WERI-Rb-1 (cell line): Measurements from ENCODE around the gene UBE2G2.

ENCODE experiments used
- DNase-seq: peaks from one replicate; pipeline ENCODE4 v3.0.0-alpha.2; 2020
- H3K27ac ChIP-seq: fragments of 250-450 bp; sonication (Bioruptor Pico); 2 replicates; pipeline ENCODE4 v1.5.1; 2020; ENCODE audit warnings: mild to moderate bottlenecking, moderate library complexity
- H3K27me3 ChIP-seq: fragments of 250-450 bp; sonication (Bioruptor Pico); 2 replicates; pipeline ENCODE4 v1.5.1; 2021; ENCODE audit warnings: mild to moderate bottlenecking, low read depth, moderate library complexity; ENCODE audit not compliant: insufficient read depth, severe bottlenecking
- H3K36me3 ChIP-seq: fragments of 250-450 bp; sonication (Bioruptor Pico); 2 replicates; pipeline ENCODE4 v1.5.1; 2020; ENCODE audit warnings: mild to moderate bottlenecking, moderate library complexity
- H3K4me3 ChIP-seq: 2 replicates; pipeline ENCODE4 v1.5.1; 2011; ENCODE audit warnings: low read depth, mild to moderate bottlenecking, control low read depth, low read length
- H3K9me3 ChIP-seq: fragments of 250-450 bp; sonication (Bioruptor Pico); 2 replicates; pipeline ENCODE4 v1.5.1; 2021; ENCODE audit warnings: mild to moderate bottlenecking, moderate library complexity; ENCODE audit not compliant: severe bottlenecking
- CTCF ChIP-seq: IDR thresholded peaks from 2 replicates; pipeline ENCODE4 v1.5.1; 2011; ENCODE audit warnings: low read depth, mild to moderate bottlenecking, control low read depth, inconsistent platforms, low read length

UBE2G2 gene

GRCh38 chr21:44828362-44829056 is 26.9 kb upstream of the UBE2G2 start:
- Histone ChIP-seq H3K9me3 (peaks cover 21% of the 10 kb centered on the region), H3K27me3 (no peaks in the 10 kb centered on the region), H3K4me3 (no peak overlapping the region), H3K36me3 (no peaks in the 10 kb centered on the region), H3K27ac (no peak overlapping the region)
- no peak for TF ChIP-seq CTCF
- DNase-seq = no peak

DNA sequence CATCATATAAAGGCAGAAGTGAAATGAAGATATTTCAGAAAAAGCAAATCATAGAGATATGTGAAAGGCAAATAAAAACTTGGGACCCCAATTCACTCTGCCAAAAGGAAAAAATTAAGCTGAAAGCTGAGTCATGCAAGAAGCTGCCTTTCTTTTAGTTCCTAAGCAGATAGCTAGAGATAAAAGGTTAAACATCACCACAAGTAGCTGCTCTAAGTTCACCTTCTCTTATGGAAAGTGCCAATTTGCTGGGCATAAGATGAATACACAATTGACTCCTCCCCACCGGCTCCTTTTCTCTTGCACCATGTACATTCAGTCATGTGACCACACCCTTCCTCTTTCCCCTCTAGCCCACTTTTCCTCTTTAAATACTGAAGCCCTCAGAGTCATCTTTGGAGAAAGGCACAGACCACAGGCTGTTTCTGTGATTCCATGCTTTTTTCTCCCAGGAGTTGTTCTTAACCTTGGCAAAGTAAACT is 21.6 kb upstream of the UBE2G2 start:
- no peaks in the 10 kb centered on the region for H3K27me3 ChIP-seq
- peaks cover 57% of the 10 kb centered on the region for H3K9me3 ChIP-seq
- no peak overlapping the region for H3K27ac ChIP-seq
- DNase-seq = no peak
- no peaks in the 10 kb centered on the region for H3K36me3 ChIP-seq
- H3K4me3 ChIP-seq = no peak overlapping the region
- TF ChIP-seq CTCF = no peak

- DNase-seq = no peak
- Histone ChIP-seq H3K4me3 (no peak overlapping the region), H3K36me3 (no peaks in the 10 kb centered on the region), H3K27me3 (no peaks in the 10 kb centered on the region), H3K9me3 (peaks cover 55% of the 10 kb centered on the region), H3K27ac (no peak overlapping the region)
- no peak for TF ChIP-seq CTCF
Observed at GRCh38 chr21:44822484-44823178, 21.0 kb upstream of the UBE2G2 start.

GRCh38 chr21:44820851-44821250 is 19.2 kb upstream of the UBE2G2 start:
- no peak for DNase-seq
- Histone ChIP-seq H3K9me3 (peaks cover 55% of the 10 kb centered on the region), H3K27me3 (no peaks in the 10 kb centered on the region), H3K36me3 (peaks cover 3% of the 10 kb centered on the region; the same call in 1 of the 2 replicates), H3K27ac (no peak overlapping the region), H3K4me3 (no peak overlapping the region)
- TF ChIP-seq CTCF = no peak

GRCh38 chr21:44819283-44820243 is 17.9 kb upstream of the UBE2G2 start:
- H3K9me3 ChIP-seq = peaks cover 55% of the 10 kb centered on the region
- H3K27me3 ChIP-seq = no peaks in the 10 kb centered on the region
- TF ChIP-seq CTCF = no peak
- no peak overlapping the region for H3K4me3 ChIP-seq
- DNase-seq = no peak
- peaks cover 3% of the 10 kb centered on the region; the same call in 1 of the 2 replicates for H3K36me3 ChIP-seq
- no peak overlapping the region for H3K27ac ChIP-seq
